Measurements from ENCODE around the gene VIM. TPM values are rescaled to one million over a fixed set of nuclear protein-coding genes. Genes with fewer than 3 reads are reported as not detected.
A peak's percentile ranks its signal among the peaks of the same experiment; 100 is the strongest.

VIM gene
- total and polyA plus RNA-seq, 12 donors = 200 to 1,377 (median 723) TPM

GRCh38 chr10:17200001-17200911 lies 27.8 kb upstream of the VIM start:
- Histone ChIP-seq H3K27ac (peak overlapping the region; percentile 60 to 96 (median 82)), H3K27me3 (no peaks in the 10 kb centered on the region), H3K4me3 (peak overlapping the region in 3 of 4 donors; percentile 20 to 73 (median 67)), H3K36me3 (replicated peaks in 1 of 2) (no peaks in the 10 kb centered on the region), H3K9me3 (replicated peaks in 1 of 3) (no peaks in the 10 kb centered on the region), H3K4me1 (replicated peaks in 1 of 2) (peaks cover 4 to 12% of the 10 kb centered on the region in 2 donors)
- WGBS, 4 donors = 11 to 16% (median 12%) methylated on average over 10 of the region's 10 CpGs
- no peak for DNase-seq
- intact Hi-C loops (cut with DNase I) = no loop called here
- TF ChIP-seq POLR2A (IDR thresholded peaks at IDR 0.05) (no peak), CTCF (IDR thresholded peaks at IDR 0.05) (no peak)

GRCh38 chr10:17200912-17201793 lies 26.9 kb upstream of the VIM start, which contains the start of gene TRDMT1:
TSS of gene TRDMT1 (minus strand) at chr10:17201672. CDS start at chr10:17201634, 38 bp downstream.
- TF ChIP-seq CTCF (IDR thresholded peaks at IDR 0.05) (no peak), POLR2A (IDR thresholded peaks at IDR 0.05) (peak; percentile 45 to 65)
- H3K9me3 ChIP-seq (replicated peaks in 1 of 3) = no peaks in the 10 kb centered on the region
- intact Hi-C loops (cut with DNase I) = no loop called here
- no peaks in the 10 kb centered on the region for H3K36me3 ChIP-seq (replicated peaks in 1 of 2)
- peak; percentile 83 to 90 (median 88) for DNase-seq
- H3K4me1 ChIP-seq (replicated peaks in 1 of 2) = peaks cover 4 to 12% of the 10 kb centered on the region in 2 donors
- 0 to 3% (median 1%) methylated on average over 12 to 60 of the region's 60 CpGs for WGBS, 4 donors
- peak within 1 kb of the TSS; percentile 60 to 96 (median 82) for H3K27ac ChIP-seq
- peak within 1 kb of the TSS; percentile 44 to 86 (median 70) for H3K4me3 ChIP-seq
- no peaks in the 10 kb centered on the region for H3K27me3 ChIP-seq

GRCh38 chr10:17201794-17202116 lies 26.3 kb upstream of the VIM start:
- Histone ChIP-seq H3K4me1 (replicated peaks in 1 of 2) (peaks cover 4 to 12% of the 10 kb centered on the region in 2 donors), H3K36me3 (replicated peaks in 1 of 2) (no peaks in the 10 kb centered on the region), H3K27me3 (no peaks in the 10 kb centered on the region), H3K4me3 (peak overlapping the region in 2 of 4 donors; percentile 67 to 73), H3K27ac (peak overlapping the region in 4 of 5 donors; percentile 71 to 96 (median 86)), H3K9me3 (replicated peaks in 1 of 3) (no peaks in the 10 kb centered on the region)
- TF ChIP-seq CTCF (IDR thresholded peaks at IDR 0.05) (no peak), POLR2A (IDR thresholded peaks at IDR 0.05) (no peak)
- intact Hi-C loops (cut with DNase I) = no loop called here
- DNase-seq = no peak
- 15 to 18% (median 17%) methylated on average over 3 of the region's 3 CpGs for WGBS, 4 donors

- Histone ChIP-seq H3K27me3 (no peaks in the 10 kb centered on the region), H3K4me1 (replicated peaks in 1 of 2) (peaks cover 4 to 12% of the 10 kb centered on the region in 2 donors), H3K27ac (no peak overlapping the region), H3K36me3 (replicated peaks in 1 of 2) (no peaks in the 10 kb centered on the region), H3K9me3 (replicated peaks in 1 of 3) (no peaks in the 10 kb centered on the region), H3K4me3 (no peak overlapping the region)
- no peak for DNase-seq
- TF ChIP-seq CTCF (IDR thresholded peaks at IDR 0.05) = no peak
- WGBS, 4 donors = 92 to 98% (median 95%) methylated on average over 2 of the region's 2 CpGs
- intact Hi-C loops (cut with DNase I) = no loop called here
Observed at GRCh38 chr10:17202506-17202905, 25.5 kb upstream of the VIM start.

All from adrenal gland (tissue), 12 donors.